Sciatic nerve (tissue), 2 donors: ENCODE data around the gene NPAS1. TPM values are rescaled to one million over a fixed set of nuclear protein-coding genes. Genes with fewer than 3 reads are reported as not detected.
"Not testable (repeated sequence)": the region's sequence is repeated elsewhere in the genome, so short reads cannot be mapped to it uniquely, and the experiment has no call there.

Experiments
- ATAC-seq: fragments of 200-7000 bp; cut with Tn5 transposase; one replicate; pipeline ENCODE4 v1.9.1; 2020; ENCODE audit warnings: mild to moderate bottlenecking, moderate library complexity
- DNase-seq: peaks from one replicate; pipeline ENCODE4 v3.0.0-alpha.2; 2020; ENCODE audit warnings: low spot score
- intact Hi-C: fragments of 100-400 bp; cut with DNase I; formaldehyde crosslinking; loops from one replicate; pipeline ENCODE4 v1.14.2; 2022
- total RNA-seq: library from RNA; stranded (reverse); fragmentation: NEBNext Ultra II Directional; extraction: Animal tissue kit (Norgen Biotek cat#: 25700); gene quantifications from one replicate; pipeline ENCODE4 v1.2.1, GENCODE V29; 2021
- donor health status: DM: no; HTN: no; CAD: no.
- donor health status: DM: no; HTN: no; CAD: no.

Gene NPAS1
- total RNA-seq, 1 donor from 2014 or later, result 0.89 TPM

DNA sequence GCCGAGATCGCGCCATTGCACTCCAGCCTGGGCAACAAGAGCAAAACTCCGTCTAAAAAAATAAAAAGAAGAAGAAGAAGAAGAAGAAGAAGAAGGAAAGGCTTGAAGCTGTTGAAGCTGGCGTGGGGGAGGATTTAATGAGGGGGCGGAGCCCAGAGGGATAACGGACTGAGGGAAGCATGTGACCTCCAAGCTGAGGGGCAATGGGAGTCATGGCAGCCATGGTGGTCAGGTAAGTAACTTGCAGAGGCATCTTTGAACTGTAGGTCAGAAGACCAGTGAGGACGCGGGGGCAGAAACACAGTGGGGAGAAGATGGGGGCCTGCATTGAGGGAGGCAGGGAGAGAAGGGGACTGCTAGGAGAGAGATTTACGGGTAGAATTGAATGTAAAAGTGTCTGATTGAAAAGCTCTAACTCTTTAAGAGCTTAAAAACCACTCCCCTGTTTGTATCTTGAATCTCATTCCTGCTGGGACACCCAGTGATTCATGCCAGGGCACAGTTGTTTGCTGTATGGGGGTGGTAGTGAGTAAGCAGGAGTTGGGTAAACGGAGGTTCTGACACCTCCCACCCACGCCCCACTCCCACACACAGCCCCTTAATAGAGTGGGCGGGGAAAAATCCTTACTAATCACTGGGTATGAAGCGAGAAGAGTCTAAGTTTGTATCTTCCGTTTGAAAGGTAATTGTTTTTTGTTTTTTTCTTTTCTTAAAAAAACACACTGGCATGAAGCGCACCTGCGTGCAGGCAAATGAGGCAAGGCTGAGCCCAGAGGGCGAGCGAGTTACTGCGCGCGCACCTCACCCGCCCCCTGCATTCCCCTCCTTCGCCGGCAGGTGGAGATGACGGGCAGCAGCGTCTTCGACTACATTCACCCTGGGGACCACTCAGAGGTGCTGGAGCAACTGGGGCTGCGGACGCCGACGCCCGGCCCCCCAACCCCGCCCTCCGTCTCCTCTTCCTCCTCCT, 15.8 kb downstream of the NPAS1 start:
- ATAC-seq, result peak; percentile 95
- intact Hi-C loops, result loop anchor here (10.0 kb wide), 1 partner anchor 89 kb away; no protein-coding TSS in a partner anchor
- DNase-seq, result peak; percentile 93

DNA sequence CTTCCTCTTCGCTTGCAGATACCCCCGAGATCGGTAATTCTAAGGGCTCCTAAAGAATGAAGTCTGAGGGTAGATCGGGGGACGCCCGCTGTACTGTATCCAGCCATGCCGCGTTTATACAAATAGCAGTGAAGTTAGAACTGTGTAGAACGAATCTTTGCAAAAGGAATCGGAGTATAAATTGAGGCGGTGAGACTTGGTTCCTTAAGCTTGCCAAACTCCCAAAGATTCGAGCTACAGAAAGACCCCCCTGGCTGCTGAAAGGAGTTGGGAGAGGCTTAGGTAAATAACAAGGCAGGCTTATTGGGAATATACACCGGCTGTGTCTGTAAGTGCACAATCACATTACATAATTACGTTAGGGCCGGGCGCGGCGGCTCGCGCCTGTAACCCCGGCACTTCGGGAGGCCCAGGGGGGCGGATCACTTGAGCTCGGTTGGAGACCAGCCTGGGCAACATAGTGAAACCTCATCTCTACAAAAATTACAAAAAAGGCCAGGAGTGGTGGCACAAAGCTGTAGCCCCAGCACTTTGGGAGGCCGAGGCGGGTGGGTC, 16.5 kb downstream of the NPAS1 start:
- no peak for DNase-seq
- intact Hi-C loops, result loop anchor here (10.0 kb wide), 1 partner anchor 89 kb away; no protein-coding TSS in a partner anchor
- ATAC-seq, result peak; percentile 69

DNA sequence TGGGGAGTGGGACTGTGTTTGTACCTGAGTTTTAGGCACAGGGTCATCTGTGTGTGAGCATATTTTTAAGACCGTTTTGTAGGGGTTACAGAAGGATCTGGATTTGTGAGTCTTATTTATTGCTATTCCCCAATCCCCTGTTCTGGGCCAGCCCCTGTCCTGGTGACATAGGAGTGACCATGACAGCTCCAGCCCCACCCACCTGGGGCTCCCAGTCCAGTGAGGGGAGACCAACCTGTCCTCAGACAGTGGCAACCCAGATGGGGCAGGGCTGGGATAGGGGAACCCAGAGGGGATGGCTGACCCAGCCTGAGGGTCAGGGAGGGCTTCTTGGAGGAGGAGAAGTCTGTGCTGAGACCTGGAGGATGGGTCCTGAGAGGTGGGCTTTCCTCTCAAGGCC, 18.1 kb downstream of the NPAS1 start:
- DNase-seq (no peak), ATAC-seq (no peak)
- intact Hi-C loops, result loop anchor here (10.0 kb wide), 1 partner anchor 87 kb away; no protein-coding TSS in a partner anchor

DNA sequence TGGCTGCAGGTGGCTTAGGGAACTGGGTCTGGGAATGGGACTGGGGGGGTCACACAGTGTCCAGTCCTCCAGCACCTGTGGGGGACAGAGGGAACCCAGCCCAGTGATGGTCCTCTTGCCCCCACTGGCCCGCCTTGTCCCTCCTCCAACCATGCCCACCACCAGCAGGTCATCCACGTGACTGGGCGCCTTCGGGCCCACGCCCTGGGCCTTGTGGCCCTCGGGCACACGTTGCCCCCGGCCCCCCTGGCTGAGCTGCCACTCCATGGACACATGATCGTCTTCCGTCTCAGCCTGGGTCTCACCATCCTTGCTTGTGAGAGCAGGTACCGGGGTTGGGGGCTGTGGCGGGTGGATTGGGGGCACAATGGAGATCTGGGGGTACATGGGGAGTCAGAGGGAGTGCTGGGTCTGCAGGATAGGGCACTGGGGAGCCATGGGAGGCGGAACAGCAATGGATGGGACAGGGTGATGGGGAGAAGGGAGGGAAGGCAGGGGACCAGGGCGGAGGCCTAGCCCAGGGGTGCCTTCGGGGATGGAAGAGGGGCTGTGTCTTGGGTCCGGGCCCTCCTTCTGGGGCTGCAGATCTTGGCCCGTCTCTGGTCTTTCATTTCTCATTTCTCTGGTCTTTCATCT, 19.7 kb downstream of the NPAS1 start:
- intact Hi-C loops, result loop anchor here (10.0 kb wide), 1 partner anchor 85 kb away; no protein-coding TSS in a partner anchor
- no peak for ATAC-seq
- no peak for DNase-seq

DNA sequence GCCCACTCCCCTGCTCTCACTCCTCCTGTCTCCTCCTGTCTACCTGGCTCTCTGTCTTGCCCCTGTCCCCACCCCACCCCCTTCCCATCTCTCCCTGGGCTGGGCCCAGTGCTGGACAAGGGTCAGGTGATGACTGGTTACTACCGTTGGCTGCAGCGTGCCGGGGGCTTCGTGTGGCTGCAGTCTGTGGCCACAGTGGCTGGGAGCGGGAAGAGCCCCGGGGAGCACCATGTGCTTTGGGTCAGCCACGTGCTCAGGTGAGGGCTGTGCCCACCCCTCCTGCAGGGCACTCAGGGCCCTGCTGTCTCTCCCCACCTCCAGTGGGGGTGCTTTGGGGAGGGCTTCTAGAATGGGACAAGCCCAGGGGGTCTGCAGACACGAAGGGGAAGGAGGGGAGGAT, 21.2 kb downstream of the NPAS1 start:
- no peak for ATAC-seq
- intact Hi-C loops, result no loop called here
- no peak for DNase-seq

DNA sequence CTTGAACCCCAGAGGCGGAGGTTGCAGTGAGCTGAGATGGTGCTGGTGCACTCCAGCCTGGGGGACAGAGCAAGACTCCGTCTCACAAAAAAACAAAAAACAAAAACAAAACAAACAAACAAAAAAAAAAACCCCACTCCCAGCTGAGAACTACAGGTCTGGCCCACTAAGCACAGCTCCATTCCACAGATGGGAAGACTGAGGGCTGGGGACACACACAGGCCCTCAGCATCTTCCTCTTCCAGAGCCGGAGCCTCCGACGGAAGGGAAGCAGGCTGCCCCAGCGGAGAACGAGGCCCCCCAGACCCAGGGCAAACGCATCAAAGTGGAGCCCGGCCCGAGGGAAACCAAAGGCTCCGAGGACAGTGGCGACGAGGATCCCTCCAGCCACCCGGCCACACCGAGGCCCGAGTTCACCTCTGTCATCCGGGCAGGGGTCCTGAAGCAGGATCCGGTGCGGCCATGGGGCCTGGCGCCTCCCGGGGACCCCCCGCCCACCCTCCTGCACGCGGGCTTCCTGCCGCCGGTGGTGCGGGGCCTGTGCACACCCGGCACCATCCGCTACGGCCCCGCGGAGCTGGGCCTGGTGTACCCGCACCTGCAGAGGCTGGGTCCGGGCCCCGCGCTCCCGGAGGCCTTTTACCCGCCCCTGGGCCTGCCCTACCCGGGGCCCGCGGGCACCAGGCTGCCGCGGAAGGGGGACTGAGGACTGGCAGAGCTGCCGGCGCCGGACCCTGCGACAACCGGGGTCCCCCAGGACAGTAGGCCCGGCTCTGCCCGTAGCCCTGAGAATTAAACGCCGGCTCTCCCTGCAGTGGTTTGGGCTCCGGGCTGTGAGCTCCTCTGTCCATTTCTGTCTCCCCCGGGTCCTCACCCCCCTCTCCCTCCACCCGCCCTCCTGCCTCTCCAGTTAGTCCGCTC, 25.6 kb downstream of the NPAS1 start:
- ATAC-seq (no peak), DNase-seq (no peak)
- intact Hi-C loops, result no loop called here

DNA sequence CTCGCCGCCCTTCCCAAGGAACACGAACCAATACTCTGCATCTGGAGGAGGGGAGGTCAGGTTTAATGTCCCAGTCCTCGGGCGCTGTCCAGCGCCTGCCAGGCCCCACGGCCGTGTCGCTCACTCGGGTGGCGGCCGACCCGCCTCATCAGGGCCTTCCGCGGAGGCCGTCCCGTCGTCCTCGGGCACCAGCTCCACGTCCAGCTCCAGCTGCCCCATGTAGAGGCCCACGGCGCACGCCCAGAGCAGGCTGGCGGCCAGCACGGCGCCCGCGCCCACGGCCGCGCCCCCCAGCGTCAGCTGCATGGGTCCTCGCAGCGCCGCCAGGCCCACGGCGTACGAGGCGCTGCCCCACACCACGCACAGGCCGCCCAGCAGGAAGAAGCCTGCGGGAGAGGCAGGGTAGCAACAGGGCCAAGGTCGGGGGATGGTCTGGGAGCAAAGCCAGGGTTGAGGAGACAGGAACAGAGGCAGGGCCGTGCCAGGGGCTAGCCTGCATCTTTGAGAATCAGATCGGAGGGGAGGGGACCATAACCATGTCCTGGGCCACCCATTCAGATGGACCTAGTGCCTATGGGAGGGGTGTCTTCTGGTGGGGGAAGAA, 26.3 kb downstream of the NPAS1 start:
- no peak for DNase-seq
- ATAC-seq, result no peak
- intact Hi-C loops, result no loop called here

DNA sequence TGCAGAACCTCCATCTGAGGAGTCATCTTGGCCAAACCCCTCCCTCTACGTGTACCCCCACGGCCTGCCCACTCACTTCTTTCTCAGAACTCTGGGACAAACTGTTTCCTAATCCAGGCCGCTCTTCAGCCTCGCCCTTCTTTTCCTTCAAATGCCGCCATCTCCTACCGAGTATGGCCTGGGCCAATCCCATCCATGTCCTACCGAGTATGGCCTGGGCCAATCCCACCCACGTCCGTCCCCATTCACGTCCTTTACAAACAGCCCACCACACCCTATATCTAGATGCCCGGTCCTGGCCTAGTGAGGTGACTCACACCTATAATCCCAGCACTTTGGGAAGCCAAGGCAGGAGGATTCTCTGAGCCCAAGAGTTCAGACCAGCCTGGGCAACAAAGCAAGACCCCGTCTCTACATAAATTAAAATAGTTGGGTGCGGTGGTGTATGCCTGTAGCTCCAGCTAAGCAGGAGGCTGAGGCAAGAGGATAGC, 27.7 kb downstream of the NPAS1 start:
- intact Hi-C loops, result no loop called here
- DNase-seq, result no peak
- no peak for ATAC-seq

DNA sequence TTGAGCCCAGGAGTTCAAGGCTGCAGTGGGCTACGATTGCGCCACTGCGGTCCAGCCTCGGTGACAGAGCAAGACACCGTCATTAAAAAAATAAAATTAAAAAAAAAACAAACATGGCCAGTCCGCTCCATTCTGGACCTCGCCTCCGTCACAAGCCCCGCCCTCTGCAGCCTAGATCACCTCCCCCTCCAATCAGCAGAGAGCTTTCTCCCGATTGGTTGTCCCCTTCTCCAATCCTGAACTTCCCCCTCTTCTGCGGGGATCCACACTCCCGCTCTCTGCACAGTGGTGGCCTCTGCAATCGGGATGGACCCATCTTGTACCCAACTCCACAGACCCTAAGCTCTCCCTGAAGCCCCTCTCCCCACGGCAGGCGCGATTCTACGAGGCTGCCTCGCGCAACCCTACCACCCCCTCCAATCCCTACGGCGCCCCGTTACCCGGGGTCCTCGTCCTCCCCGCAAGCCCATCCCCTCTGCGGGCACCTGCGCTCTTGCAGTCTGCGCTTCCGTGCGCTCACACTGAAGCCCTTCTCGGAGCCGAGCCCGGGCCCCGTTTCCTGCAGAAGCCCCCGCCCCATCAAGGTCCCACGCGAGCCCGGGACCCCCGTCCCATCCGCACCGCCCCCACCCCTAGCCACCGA, 28.2 kb downstream of the NPAS1 start:
- ATAC-seq (peak; percentile 94), DNase-seq (peak; percentile 91)
- intact Hi-C loops, result no loop called here

DNA sequence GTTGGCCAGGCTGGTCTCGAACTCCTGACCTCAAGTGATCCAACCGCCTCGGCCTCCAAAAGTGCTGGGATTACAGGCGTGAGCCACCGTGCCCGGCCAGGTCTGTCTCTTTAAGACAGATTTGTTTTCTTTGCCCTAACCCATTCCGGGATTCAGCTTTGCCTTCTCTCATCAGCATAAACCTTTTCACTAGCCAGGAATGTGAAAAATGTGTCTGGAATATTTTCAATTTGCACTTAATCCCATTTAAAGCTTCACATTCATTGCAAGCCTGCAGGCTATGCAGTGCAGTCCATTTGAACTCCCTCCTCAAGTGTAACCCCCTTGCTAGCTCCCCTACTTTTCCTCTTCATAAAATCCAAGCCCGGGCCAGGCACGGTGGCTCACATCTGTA, 29.7 kb downstream of the NPAS1 start:
- intact Hi-C loops, result no loop called here
- ATAC-seq, result no peak
- DNase-seq, result no peak

DNA sequence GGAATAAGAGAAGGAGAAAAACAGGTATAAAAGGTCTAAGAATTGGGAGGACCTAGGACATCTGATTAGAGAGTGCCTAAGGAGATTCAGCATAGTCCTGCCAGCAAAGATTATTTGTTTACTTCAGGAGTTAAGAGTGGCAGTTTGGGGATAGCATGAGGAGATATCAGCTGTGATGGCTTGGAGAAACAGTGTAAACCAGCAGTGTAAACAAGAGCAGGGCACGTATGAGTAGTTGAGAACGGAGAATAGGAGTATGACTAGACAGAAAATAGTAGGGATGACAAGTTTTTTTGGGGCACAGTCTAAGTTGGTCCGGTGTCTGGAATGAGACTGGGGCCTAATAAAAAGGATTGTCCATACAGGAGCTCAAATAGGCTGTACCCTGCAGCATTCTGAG, 30.9 kb downstream of the NPAS1 start:
- DNase-seq, intact Hi-C loops, ATAC-seq: not testable (repeated sequence)

DNA sequence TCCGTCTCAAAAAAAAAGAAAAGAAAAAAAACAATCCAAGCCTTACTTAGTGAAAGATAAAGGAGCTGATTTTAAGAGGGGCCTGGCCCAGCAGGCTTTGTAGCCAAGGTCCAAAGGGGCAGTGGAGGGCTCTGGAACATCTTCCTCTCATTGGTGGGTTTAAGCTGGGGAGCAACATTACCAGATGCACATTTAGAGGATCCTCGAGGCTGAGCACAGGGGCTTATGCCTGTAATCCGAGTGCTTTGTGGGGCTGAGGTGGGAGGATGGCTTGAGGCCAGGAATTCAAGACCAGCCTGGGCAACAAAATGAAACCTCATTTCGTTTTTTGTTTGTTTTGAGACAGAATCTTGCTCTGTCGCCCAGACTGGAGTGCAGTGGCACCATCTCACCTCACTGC, 36.8 kb downstream of the NPAS1 start:
- ATAC-seq, result no peak
- no peak for DNase-seq
- intact Hi-C loops, result no loop called here

DNA sequence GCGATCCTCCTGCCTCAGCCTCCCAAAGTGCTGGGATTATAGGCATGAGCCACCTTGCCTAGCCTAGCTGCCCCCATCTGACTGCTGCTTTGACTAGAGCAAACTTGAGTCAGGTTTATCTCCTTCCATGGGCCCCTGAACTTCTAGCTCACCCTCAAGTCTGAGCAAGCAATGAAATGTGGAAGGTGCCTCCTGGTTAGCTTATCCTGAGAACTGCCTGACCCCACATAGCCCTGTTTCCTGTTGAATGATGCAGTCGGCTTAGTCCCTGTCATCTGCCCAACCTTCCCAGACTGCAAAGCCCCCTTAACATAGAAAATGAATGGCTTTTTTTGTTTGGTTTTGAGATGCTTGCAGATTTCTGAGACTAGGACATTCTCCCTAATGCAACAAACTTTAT, 37.7 kb downstream of the NPAS1 start:
- ATAC-seq (no peak), DNase-seq (no peak)
- intact Hi-C loops, result no loop called here

DNA sequence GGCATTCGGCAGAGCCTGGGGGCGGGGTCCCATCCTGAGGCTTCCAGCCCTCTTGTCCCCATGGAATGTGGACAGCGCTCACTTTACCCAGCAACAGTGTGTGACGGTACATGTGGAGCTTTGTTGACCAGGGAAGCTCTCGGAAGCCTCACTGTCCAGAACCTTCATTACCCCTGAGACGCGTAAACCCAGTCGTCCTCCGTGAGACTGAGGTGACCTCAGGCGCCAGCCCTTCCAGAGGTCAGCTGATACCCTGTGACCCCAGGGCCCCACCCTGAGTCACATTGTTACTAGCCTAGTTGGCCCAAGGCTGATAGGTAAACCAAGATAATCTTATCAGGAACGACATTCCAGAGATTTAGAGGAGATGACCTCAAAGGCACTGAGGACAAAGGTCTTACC, 39.0 kb downstream of the NPAS1 start:
- intact Hi-C loops, result no loop called here
- ATAC-seq, result no peak
- DNase-seq, result no peak

DNA sequence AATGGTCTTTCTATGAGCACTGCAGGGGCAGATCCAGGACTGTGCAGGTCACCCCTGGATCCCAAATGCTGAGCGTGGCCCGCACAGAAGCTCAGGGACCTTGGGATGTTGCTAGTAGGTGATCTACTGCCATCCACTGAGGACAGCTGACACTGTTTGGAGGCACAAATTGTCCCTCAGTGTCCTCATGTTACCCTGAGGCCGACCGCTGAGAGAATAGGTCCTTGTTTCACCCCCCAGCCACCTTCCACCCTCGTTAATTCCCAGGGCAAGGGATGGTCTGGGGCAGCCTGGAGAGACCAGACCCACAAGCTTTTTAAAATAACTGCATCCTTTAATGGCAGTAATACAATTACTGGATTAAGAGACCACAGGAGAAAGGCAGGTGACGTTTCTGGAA, 44.2 kb downstream of the NPAS1 start:
- intact Hi-C loops, result no loop called here
- DNase-seq (no peak), ATAC-seq (no peak)

DNA sequence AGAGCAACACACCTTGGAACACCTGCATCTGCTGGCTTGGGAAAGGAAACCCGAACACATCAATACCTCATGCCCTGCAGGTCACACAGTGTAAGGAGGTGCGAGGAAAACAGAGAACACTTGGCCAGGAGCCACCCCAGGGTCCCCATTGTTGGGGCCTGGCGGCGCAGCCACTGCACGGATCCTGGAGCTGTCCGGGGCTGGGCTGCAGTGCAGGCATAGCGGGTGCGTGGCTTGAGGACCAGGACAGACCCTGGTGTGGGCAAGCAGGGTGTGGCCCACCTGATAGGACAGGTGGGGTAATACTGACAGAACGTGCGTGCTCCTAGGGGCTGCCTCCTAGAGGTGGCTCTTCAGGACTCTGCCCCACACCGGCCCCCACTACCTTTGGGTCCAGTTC, 45.6 kb downstream of the NPAS1 start:
- no peak for ATAC-seq
- DNase-seq, result no peak
- intact Hi-C loops, result no loop called here

DNA sequence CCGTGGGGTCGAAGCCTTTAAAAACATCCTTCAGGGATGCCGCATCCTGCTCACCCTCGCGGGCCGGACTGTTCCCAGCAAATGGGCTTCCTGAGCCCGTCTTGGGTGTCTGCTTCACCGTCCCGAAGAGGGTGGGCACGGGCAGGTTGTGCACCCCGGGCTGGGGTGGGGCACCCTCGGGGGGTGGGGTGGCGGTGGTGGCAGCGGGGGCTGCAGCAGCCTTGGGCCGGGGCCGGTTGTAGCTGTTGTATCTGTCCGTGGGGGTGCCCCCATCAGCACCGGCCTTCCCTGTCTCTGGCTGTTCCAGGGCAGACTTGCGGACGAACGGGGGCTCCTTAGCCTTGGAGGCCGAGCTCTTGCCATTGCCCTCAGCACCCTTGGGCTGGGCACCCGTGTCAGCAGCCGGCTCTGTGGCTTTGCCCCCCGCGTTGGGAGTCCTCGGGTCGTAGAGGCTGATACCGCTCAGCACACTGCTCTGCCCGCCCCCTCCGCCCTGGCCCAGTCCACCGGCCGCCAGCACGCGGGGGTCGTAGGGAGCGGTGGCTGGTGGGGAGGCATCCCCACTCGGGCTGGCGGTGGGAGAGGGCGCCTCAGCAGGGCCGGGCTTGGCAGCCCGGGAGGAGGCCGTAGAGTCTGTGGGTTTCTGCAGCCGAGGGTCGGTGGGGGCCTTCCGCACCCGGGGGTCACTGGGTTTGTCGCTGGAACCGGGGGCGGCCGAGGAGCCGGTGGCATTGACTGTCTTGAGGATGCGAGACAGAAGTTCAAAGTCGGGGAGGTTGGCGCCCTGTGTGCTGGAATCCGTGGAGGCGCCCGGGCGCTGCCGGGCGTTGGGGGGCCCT, 47.0 kb downstream of the NPAS1 start:
- DNase-seq, result no peak
- no peak for ATAC-seq
- intact Hi-C loops, result no loop called here
